ENCODE results near the gene PGLYRP4.

DNA sequence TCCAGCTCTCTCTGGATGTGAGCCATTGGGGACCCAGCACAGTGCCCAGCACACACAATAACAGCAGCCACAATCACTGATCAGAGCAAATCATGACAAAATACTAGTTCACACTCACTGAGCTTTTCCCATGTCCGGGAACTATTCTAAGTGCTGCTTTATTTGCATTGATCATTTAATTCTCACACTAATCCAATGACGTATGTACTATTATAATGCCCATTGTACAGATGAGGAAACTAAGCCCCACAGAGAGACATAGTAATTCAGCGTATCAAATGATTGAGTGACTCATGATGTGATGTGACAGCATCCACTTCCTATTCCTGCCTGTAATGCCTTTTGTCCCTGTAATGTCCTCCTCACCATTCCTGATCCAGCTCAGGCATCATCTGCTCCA lies 44.2 kb upstream of the PGLYRP4 start:
- TF ChIP-seq, protein P1, sequence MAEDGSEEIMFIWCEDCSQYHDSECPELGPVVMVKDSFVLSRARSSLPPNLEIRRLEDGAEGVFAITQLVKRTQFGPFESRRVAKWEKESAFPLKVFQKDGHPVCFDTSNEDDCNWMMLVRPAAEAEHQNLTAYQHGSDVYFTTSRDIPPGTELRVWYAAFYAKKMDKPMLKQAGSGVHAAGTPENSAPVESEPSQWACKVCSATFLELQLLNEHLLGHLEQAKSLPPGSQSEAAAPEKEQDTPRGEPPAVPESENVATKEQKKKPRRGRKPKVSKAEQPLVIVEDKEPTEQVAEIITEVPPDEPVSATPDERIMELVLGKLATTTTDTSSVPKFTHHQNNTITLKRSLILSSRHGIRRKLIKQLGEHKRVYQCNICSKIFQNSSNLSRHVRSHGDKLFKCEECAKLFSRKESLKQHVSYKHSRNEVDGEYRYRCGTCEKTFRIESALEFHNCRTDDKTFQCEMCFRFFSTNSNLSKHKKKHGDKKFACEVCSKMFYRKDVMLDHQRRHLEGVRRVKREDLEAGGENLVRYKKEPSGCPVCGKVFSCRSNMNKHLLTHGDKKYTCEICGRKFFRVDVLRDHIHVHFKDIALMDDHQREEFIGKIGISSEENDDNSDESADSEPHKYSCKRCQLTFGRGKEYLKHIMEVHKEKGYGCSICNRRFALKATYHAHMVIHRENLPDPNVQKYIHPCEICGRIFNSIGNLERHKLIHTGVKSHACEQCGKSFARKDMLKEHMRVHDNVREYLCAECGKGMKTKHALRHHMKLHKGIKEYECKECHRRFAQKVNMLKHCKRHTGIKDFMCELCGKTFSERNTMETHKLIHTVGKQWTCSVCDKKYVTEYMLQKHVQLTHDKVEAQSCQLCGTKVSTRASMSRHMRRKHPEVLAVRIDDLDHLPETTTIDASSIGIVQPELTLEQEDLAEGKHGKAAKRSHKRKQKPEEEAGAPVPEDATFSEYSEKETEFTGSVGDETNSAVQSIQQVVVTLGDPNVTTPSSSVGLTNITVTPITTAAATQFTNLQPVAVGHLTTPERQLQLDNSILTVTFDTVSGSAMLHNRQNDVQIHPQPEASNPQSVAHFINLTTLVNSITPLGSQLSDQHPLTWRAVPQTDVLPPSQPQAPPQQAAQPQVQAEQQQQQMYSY (CRISPR knock-in tag; IDR thresholded peaks at IDR 0.05) = no peak
- TF ChIP-seq GTF2I (CRISPR knock-in tag; conservative IDR thresholded peaks at IDR 0.05) (no peak), CREM (CRISPR knock-in tag; IDR thresholded peaks at IDR 0.05) (no peak)
- TF ChIP-seq, protein P2, sequence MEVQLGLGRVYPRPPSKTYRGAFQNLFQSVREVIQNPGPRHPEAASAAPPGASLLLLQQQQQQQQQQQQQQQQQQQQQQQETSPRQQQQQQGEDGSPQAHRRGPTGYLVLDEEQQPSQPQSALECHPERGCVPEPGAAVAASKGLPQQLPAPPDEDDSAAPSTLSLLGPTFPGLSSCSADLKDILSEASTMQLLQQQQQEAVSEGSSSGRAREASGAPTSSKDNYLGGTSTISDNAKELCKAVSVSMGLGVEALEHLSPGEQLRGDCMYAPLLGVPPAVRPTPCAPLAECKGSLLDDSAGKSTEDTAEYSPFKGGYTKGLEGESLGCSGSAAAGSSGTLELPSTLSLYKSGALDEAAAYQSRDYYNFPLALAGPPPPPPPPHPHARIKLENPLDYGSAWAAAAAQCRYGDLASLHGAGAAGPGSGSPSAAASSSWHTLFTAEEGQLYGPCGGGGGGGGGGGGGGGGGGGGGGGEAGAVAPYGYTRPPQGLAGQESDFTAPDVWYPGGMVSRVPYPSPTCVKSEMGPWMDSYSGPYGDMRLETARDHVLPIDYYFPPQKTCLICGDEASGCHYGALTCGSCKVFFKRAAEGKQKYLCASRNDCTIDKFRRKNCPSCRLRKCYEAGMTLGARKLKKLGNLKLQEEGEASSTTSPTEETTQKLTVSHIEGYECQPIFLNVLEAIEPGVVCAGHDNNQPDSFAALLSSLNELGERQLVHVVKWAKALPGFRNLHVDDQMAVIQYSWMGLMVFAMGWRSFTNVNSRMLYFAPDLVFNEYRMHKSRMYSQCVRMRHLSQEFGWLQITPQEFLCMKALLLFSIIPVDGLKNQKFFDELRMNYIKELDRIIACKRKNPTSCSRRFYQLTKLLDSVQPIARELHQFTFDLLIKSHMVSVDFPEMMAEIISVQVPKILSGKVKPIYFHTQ (CRISPR knock-in tag; IDR thresholded peaks at IDR 0.05) = no peak
- TF ChIP-seq, protein P3, sequence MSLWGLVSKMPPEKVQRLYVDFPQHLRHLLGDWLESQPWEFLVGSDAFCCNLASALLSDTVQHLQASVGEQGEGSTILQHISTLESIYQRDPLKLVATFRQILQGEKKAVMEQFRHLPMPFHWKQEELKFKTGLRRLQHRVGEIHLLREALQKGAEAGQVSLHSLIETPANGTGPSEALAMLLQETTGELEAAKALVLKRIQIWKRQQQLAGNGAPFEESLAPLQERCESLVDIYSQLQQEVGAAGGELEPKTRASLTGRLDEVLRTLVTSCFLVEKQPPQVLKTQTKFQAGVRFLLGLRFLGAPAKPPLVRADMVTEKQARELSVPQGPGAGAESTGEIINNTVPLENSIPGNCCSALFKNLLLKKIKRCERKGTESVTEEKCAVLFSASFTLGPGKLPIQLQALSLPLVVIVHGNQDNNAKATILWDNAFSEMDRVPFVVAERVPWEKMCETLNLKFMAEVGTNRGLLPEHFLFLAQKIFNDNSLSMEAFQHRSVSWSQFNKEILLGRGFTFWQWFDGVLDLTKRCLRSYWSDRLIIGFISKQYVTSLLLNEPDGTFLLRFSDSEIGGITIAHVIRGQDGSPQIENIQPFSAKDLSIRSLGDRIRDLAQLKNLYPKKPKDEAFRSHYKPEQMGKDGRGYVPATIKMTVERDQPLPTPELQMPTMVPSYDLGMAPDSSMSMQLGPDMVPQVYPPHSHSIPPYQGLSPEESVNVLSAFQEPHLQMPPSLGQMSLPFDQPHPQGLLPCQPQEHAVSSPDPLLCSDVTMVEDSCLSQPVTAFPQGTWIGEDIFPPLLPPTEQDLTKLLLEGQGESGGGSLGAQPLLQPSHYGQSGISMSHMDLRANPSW (CRISPR knock-in tag; conservative IDR thresholded peaks at IDR 0.05; ENCODE audit: low read depth) = no peak
- TF ChIP-seq, protein P4, sequence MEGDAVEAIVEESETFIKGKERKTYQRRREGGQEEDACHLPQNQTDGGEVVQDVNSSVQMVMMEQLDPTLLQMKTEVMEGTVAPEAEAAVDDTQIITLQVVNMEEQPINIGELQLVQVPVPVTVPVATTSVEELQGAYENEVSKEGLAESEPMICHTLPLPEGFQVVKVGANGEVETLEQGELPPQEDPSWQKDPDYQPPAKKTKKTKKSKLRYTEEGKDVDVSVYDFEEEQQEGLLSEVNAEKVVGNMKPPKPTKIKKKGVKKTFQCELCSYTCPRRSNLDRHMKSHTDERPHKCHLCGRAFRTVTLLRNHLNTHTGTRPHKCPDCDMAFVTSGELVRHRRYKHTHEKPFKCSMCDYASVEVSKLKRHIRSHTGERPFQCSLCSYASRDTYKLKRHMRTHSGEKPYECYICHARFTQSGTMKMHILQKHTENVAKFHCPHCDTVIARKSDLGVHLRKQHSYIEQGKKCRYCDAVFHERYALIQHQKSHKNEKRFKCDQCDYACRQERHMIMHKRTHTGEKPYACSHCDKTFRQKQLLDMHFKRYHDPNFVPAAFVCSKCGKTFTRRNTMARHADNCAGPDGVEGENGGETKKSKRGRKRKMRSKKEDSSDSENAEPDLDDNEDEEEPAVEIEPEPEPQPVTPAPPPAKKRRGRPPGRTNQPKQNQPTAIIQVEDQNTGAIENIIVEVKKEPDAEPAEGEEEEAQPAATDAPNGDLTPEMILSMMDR (IDR thresholded peaks at IDR 0.05) = no peak
